ENCODE data around the gene GATA3.

- no peak for TF ChIP-seq CTCF (IDR thresholded peaks at IDR 0.05)
- TF ChIP-seq POLR2A (IDR thresholded peaks at IDR 0.05), result no peak
These were observed 49.1 kb downstream of the GATA3 start for GRCh38 chr10:8103543-8103942.

All from testis (tissue), 2 donors.